KG1 (cell line): ENCODE data around the gene NTNG1.

Source experiments
- DNase-seq: peaks from one replicate; lab custom pipeline; 2025; lab: John Stamatoyannopoulos, UW

The NTNG1 gene

GRCh38 chr1:107512836-107513235, 372.0 kb downstream of the NTNG1 start:
- no peak for DNase-seq

GRCh38 chr1:107514841-107515240, 374.0 kb downstream of the NTNG1 start:
- no peak for DNase-seq

- DNase-seq, result no peak
Observed at GRCh38 chr1:107515702-107516101, 374.9 kb downstream of the NTNG1 start.

- DNase-seq, result no peak
Observed at GRCh38 chr1:107523061-107523460, 382.2 kb downstream of the NTNG1 start.

GRCh38 chr1:107523736-107524135, 382.9 kb downstream of the NTNG1 start:
- DNase-seq, result no peak

- DNase-seq, result no peak
Observed at GRCh38 chr1:107524301-107524700, 383.5 kb downstream of the NTNG1 start.

- no peak for DNase-seq
Observed at GRCh38 chr1:107525145-107525544, 384.3 kb downstream of the NTNG1 start.

GRCh38 chr1:107525961-107526360, 385.1 kb downstream of the NTNG1 start:
- DNase-seq, result no peak

- no peak for DNase-seq
Observed at GRCh38 chr1:107526524-107527198, 385.8 kb downstream of the NTNG1 start.

- DNase-seq, result peak; percentile 3
Observed at GRCh38 chr1:107529511-107530149, 388.8 kb downstream of the NTNG1 start.

GRCh38 chr1:107530543-107530942, 389.7 kb downstream of the NTNG1 start:
- no peak for DNase-seq

GRCh38 chr1:107531065-107531908, 390.4 kb downstream of the NTNG1 start:
- no peak for DNase-seq

GRCh38 chr1:107532318-107532717, 391.5 kb downstream of the NTNG1 start:
- no peak for DNase-seq
